WI38 (cell line): Measurements from ENCODE around the gene IGFL3.
"Not testable (repeated sequence)": the region's sequence is repeated elsewhere in the genome, so short reads cannot be mapped to it uniquely, and the experiment has no call there.

Experiments
- H3K4me3 ChIP-seq: 2 replicates; pipeline ENCODE4 v1.5.1; 2011; ENCODE audit warnings: low read depth, mild to moderate bottlenecking, control low read depth, low read length
- TF ChIP-seq, protein P1 (sequence below): IDR thresholded peaks from 2 replicates; pipeline ENCODE4 v1.5.1; 2012; ENCODE audit warnings: low read depth, mild to moderate bottlenecking, control low read depth, low read length

Gene IGFL3

DNA sequence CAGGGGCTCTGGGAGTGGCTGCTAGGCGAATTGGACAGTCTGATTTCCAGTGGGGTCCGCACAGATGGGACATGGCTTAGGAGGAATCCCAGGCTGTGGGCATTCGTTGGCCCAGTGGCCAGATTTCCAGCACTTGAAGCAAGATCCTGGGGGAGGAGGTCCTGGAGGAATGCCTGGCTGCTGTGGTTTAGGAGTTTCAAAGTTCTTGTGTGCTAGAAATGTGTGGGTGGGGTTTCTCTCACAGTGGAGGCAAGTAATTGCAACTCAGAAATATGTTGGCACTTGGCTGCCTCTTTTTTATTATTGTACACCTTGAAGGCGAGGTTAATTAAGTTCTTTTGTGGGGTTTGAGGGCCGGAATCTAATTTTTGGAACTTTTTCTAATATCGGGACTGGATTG is 17.1 kb downstream of the IGFL3 start:
- TF ChIP-seq, protein P1, sequence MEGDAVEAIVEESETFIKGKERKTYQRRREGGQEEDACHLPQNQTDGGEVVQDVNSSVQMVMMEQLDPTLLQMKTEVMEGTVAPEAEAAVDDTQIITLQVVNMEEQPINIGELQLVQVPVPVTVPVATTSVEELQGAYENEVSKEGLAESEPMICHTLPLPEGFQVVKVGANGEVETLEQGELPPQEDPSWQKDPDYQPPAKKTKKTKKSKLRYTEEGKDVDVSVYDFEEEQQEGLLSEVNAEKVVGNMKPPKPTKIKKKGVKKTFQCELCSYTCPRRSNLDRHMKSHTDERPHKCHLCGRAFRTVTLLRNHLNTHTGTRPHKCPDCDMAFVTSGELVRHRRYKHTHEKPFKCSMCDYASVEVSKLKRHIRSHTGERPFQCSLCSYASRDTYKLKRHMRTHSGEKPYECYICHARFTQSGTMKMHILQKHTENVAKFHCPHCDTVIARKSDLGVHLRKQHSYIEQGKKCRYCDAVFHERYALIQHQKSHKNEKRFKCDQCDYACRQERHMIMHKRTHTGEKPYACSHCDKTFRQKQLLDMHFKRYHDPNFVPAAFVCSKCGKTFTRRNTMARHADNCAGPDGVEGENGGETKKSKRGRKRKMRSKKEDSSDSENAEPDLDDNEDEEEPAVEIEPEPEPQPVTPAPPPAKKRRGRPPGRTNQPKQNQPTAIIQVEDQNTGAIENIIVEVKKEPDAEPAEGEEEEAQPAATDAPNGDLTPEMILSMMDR = no peak
- H3K4me3 ChIP-seq = no peak overlapping the region

DNA sequence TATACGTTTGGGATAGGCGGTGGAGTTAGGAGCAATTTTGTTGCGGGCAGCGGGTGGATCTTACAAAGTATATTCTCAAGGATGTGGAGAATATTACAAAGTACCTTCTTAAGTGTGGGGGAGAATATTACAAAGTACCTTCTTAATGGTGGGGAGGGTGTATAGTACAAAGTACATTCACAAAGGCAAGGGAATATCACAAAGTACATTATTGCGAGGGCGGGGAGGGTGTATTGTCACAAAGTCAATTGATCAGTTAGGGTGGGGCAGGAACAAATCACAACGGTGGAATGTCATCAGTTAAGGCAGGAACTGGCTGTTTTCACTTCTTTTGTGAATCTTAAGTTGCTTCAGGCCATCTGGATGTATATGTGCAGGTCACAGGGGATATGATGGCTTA is 22.2 kb downstream of the IGFL3 start:
- not testable (repeated sequence) for H3K4me3 ChIP-seq

DNA sequence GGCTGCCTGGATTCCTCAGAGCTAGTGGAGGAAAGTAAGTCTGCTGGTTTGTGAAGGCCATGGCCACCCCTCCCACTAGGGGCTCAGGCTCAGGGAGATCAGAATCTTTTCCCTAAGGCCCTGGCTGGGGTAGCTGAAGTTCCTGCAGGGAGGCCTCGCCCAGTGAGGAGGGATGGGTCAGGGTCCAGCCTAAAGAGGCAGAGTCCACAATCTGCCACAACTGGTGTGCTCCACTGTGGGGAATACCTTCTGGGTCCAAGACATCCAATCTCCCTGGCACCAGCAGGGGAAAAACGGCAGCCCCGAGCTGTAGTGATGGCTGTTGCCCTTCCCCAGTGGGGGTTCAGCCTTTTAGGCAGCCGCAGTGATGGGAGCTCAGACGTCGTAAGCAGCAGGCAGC is 23.2 kb downstream of the IGFL3 start:
- TF ChIP-seq, protein P1 = no peak
- no peak overlapping the region for H3K4me3 ChIP-seq

DNA sequence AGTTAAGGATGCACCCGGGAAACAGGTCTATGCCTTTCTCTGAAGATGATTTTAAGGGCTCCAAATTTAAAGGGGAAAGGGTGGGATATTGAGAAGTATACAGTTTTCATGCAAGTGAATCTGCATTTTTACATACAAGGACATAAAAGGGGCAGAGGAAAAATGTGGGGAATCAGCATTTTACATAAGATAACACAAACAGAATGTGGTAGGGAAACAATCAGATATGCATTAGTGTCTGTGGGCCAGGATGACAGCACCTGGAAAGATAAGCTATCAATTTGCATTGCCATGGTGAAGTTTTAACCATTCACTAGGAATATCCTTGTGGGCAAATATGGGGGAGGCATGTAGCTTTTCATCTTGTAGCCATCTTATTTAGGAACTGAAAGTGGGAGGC is 24.1 kb downstream of the IGFL3 start:
- no peak overlapping the region for H3K4me3 ChIP-seq
- TF ChIP-seq, protein P1 = no peak

DNA sequence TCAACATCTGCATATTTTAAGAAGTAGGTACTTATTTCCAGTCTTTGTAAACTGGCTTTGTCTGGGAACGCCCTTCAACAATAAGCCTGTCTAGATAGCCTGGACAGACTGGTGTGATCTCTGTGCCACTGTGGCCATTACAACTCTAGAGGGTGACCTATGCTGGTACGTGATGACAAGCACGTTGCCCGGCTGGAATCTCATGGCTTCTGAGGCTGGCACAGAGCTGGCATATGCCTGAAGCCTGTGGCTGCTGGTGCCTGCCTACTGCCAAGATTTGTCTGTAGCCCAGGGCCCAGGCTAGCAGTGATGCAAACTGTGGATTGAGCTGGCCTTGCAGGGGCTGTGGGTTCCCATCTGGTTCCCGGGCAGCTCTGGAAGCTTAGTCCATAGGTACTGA is 34.0 kb downstream of the IGFL3 start:
- no peak overlapping the region for H3K4me3 ChIP-seq
- TF ChIP-seq, protein P1 = no peak

DNA sequence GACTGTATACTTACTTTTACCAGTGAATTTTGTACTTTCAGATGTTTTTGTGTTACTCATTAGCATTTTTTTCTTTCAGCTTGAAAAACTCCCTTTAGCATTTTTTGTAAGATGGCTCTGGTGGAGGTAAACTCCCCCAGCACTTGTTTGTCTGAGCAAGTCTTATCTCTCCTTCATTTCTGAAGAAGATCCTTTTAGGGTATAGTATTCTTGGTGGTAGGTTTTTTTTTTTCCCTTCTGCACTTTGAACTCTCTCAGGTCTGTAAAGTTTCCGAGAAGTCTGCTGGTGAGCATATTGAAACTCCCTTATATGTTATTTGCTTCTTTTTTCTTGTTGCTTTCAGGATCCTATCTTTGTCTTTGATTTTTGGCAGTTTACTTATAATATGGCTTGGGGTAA is 35.1 kb downstream of the IGFL3 start:
- H3K4me3 ChIP-seq = no peak overlapping the region
- TF ChIP-seq, protein P1 = no peak

DNA sequence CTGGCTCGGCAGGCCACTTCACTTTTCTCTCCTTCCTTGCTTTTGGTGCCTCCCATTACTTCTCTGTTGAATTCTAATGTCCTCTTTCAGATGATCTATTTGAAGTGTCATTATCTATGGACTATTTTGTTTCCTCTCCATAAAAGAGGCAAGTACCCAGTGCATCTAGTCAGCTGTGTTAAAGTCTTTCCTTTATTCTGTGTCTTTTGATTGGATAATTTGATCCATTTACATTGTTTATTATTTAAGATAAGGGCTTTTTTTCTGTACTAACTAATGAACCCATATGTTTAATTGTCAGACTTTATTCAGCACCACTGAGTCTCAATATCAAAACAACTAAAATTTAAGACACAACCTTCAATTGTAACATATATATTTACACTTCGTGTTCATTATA is 36.4 kb downstream of the IGFL3 start:
- H3K4me3 ChIP-seq = no peak overlapping the region
- TF ChIP-seq, protein P1 = no peak

DNA sequence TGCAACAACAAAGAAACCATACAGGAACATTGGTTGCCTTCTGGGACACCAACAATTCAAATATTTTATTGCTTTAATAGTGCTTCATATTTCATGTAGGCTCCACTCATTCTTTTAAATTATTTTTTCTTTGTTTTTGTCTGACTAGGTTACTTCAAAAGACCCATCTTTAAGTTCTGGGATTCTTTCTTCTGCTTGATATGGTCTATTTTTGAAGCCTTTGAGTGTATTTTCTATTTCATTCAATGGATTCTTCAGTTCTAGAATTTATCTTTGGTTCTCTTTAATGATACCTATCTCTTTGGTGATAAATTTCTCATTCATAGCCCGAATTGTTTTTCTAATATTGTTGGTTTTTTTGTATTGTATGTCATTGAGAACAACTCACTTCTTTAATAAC is 38.6 kb downstream of the IGFL3 start:
- TF ChIP-seq, protein P1 = no peak

More for the DNA sequence above, 38.6 kb downstream of the IGFL3 start:
- H3K4me3 ChIP-seq = no peak overlapping the region
